Peyer's patch (tissue), 4 donors: ENCODE data around the gene COG8.

Source experiments
- CTCF ChIP-seq, 6 experiments: fragments of 450-650 bp in 4 of 6; fragments of 200-600 bp in 2 of 6; sonication (generic) in 1 of 6; IDR thresholded peaks; one replicate each; pipeline ENCODE4 v1.5.1; 2017 to 2019; ENCODE audit warnings: antibody characterized with exemption in 6 of 6, mild to moderate bottlenecking in 3 of 6, moderate library complexity in 1 of 6
- POLR2A ChIP-seq, 2 donors: fragments of 450-650 bp; IDR thresholded peaks; one replicate each; pipeline ENCODE4 v1.5.1; 2017; ENCODE audit warnings: antibody characterized with exemption in 2 of 2, mild to moderate bottlenecking in 2 of 2, moderate library complexity in 2 of 2

- TF ChIP-seq CTCF (IDR thresholded peaks at IDR 0.05) (no peak), POLR2A (IDR thresholded peaks at IDR 0.05) (no peak)
These were observed 641 bp downstream of the COG8 start for GRCh38 chr16:69338557-69339288.
